PC-3 (cell line): ENCODE measurements around the gene IKZF1. TPM values are rescaled to one million over a fixed set of nuclear protein-coding genes. Genes with fewer than 3 reads are reported as not detected.

Experiments used
- ATAC-seq: fragments of 200-7000 bp; cut with Tn5 transposase; 2 replicates; pipeline ENCODE4 v1.9.1; 2020; ENCODE audit warnings: mild to moderate bottlenecking, moderate library complexity
- BruUV-seq: library from RNA; stranded (reverse); fragments of 400-500 nt; replicated peaks from 2 replicates; lab custom pipeline; 2021; lab: Mats Ljungman, UMichigan
- CTCF ChIA-PET: fragments of 300-600 bp; sonication (Branson Sonifier 250); formaldehyde crosslinking; loops from one replicate; lab custom pipeline; 2022; ENCODE audit warnings: antibody characterized with exemption; lab: Charles Lee
- POLR2A ChIA-PET: fragments of 300-600 bp; sonication (Branson Sonifier 250); formaldehyde crosslinking; loops from one replicate; lab custom pipeline; 2022; ENCODE audit warnings: antibody characterized with exemption; ENCODE audit not compliant: unreplicated experiment; lab: Charles Lee
- DNase-seq: peaks from one replicate; pipeline ENCODE4 v3.0.0-alpha.2; 2015
- H2AFZ ChIP-seq: fragments of 300-600 bp; sonication (generic); 2 replicates; pipeline ENCODE4 v1.6.0; 2016; ENCODE audit warnings: antibody characterized with exemption, low read length
- H3F3A ChIP-seq: fragments of 300-600 bp; sonication (generic); one replicate; pipeline ENCODE4 v1.6.0; 2017; ENCODE audit warnings: antibody characterized with exemption, low read length, control low read depth, mild to moderate bottlenecking; ENCODE audit not compliant: unreplicated experiment
- H3K27ac ChIP-seq: fragments of 300-600 bp; sonication (generic); 2 replicates; pipeline ENCODE4 v1.5.1; 2016; ENCODE audit warnings: mild to moderate bottlenecking, low read length
- H3K27me3 ChIP-seq: fragments of 300-600 bp; sonication (generic); 2 replicates; pipeline ENCODE4 v1.6.1; 2016; ENCODE audit warnings: low read length, mixed read lengths
- H3K36me3 ChIP-seq: fragments of 300-600 bp; sonication (generic); 2 replicates; pipeline ENCODE4 v1.6.1; 2016; ENCODE audit warnings: low read depth, mixed run types, low read length, mixed read lengths
- H3K4me1 ChIP-seq: fragments of 300-600 bp; sonication (generic); 2 replicates; pipeline ENCODE4 v1.5.1; 2016; ENCODE audit warnings: low read length; ENCODE audit not compliant: insufficient read depth
- H3K4me2 ChIP-seq: fragments of 300-600 bp; sonication (generic); 2 replicates; pipeline ENCODE4 v1.6.0; 2016; ENCODE audit warnings: low read length
- H3K4me3 ChIP-seq: fragments of 300-600 bp; sonication (generic); 2 replicates; pipeline ENCODE4 v1.5.1; 2016; ENCODE audit warnings: mild to moderate bottlenecking, low read length, mixed read lengths
- H3K79me2 ChIP-seq: fragments of 300-600 bp; sonication (generic); 2 replicates; pipeline ENCODE4 v1.6.1; 2017; ENCODE audit warnings: low read length, mixed read lengths
- H3K9ac ChIP-seq: fragments of 300-600 bp; sonication (generic); 2 replicates; pipeline ENCODE4 v1.6.0; 2016; ENCODE audit warnings: mild to moderate bottlenecking, low read length
- H3K9me2 ChIP-seq: fragments of 300-600 bp; sonication (generic); replicated peaks from 2 replicates; pipeline ENCODE4 v1.6.1; 2016; ENCODE audit warnings: mixed run types, low read length, mixed read lengths
- H3K9me3 ChIP-seq: fragments of 300-600 bp; sonication (generic); 2 replicates; pipeline ENCODE4 v1.6.1; 2016; ENCODE audit warnings: low read length, mixed read lengths
- H4K20me1 ChIP-seq: fragments of 300-600 bp; sonication (generic); 2 replicates; pipeline ENCODE4 v1.6.1; 2016; ENCODE audit warnings: low read length, mixed read lengths
- CTCF ChIP-seq: fragments of 300-600 bp; sonication (generic); conservative IDR thresholded peaks from 2 replicates; pipeline ENCODE4 v1.5.1; 2017; ENCODE audit warnings: antibody characterized with exemption, low read depth, mild to moderate bottlenecking, low read length
- EZH2 ChIP-seq: fragments of 300-600 bp; sonication (generic); IDR thresholded peaks from one replicate; pipeline ENCODE4 v1.6.1; 2017; ENCODE audit warnings: antibody characterized with exemption, mild to moderate bottlenecking, low read length; ENCODE audit not compliant: unreplicated experiment
- EZH2phosphoT487 ChIP-seq: fragments of 300-600 bp; sonication (generic); IDR thresholded peaks from 2 replicates; pipeline ENCODE4 v1.6.1; 2018; ENCODE audit warnings: mild to moderate bottlenecking, antibody characterized with exemption, low read length, borderline replicate concordance
- intact Hi-C: fragments of 100-400 bp; cut with micrococcal nuclease; formaldehyde crosslinking; loops from 2 replicates; pipeline ENCODE4 v1.9.0; 2023
- total RNA-seq: library from RNA; depleted of rRNA; stranded (reverse); fragments of >200 nt; gene quantifications from 2 replicates; pipeline ENCODE4 v1.2.3, GENCODE V29; 2014

The IKZF1 gene
- total RNA-seq, 1 experiment from 2014 or later = not detected

- Histone ChIP-seq H3K9me2 (no peaks in the 10 kb centered on the region), H4K20me1 (no peaks in the 10 kb centered on the region), H3K27me3 (peaks cover 25% of the 10 kb centered on the region), H3K9ac (no peak overlapping the region), H3K9me3 (no peaks in the 10 kb centered on the region), H3K36me3 (no peaks in the 10 kb centered on the region), H3K4me2 (no peak overlapping the region), H2AFZ (no peak overlapping the region), H3F3A (no peaks in the 10 kb centered on the region), H3K4me3 (no peak overlapping the region), H3K79me2 (no peaks in the 10 kb centered on the region), H3K27ac (no peak overlapping the region), H3K4me1 (no peaks in the 10 kb centered on the region)
- intact Hi-C loops = no loop called here
- ATAC-seq = no peak
- TF ChIP-seq EZH2phosphoT487 (no peak), EZH2 (no peak), CTCF (no peak)
- DNase-seq = no peak
- POLR2A ChIA-PET = no interaction called here
- BruUV-seq = no TSS peak
- CTCF ChIA-PET = no interaction called here
These were observed 35.5 kb upstream of the IKZF1 start for GRCh38 chr7:50268990-50269389.

- Histone ChIP-seq H3K4me3 (no peak overlapping the region), H3K36me3 (no peaks in the 10 kb centered on the region), H3K9me2 (no peaks in the 10 kb centered on the region), H3K79me2 (no peaks in the 10 kb centered on the region), H3K27me3 (peaks cover 35% of the 10 kb centered on the region), H2AFZ (no peak overlapping the region), H3F3A (no peaks in the 10 kb centered on the region), H3K9ac (no peak overlapping the region), H4K20me1 (no peaks in the 10 kb centered on the region), H3K4me1 (no peaks in the 10 kb centered on the region), H3K27ac (no peak overlapping the region), H3K9me3 (no peaks in the 10 kb centered on the region), H3K4me2 (no peak overlapping the region)
- ChIA-PET POLR2A (no interaction called here), CTCF (no interaction called here)
- ATAC-seq (no peak), DNase-seq (no peak)
- TF ChIP-seq EZH2 = no peak
- no peak for TF ChIP-seq EZH2phosphoT487
- no peak for TF ChIP-seq CTCF
- intact Hi-C loops = no loop called here
- BruUV-seq = no TSS peak
These were observed 33.9 kb upstream of the IKZF1 start for GRCh38 chr7:50270531-50271018.

- intact Hi-C loops = no loop called here
These were observed 31.7 kb upstream of the IKZF1 start for GRCh38 chr7:50272808-50273207.

More at GRCh38 chr7:50272808-50273207, 31.7 kb upstream of the IKZF1 start:
- Histone ChIP-seq H3K9ac (no peak overlapping the region), H3K27me3 (peaks cover 30% of the 10 kb centered on the region), H2AFZ (no peak overlapping the region), H4K20me1 (no peaks in the 10 kb centered on the region), H3K9me3 (no peaks in the 10 kb centered on the region), H3K4me2 (no peak overlapping the region), H3K4me3 (no peak overlapping the region), H3F3A (no peaks in the 10 kb centered on the region), H3K9me2 (no peaks in the 10 kb centered on the region), H3K79me2 (no peaks in the 10 kb centered on the region), H3K4me1 (no peaks in the 10 kb centered on the region), H3K36me3 (no peaks in the 10 kb centered on the region), H3K27ac (no peak overlapping the region)
- BruUV-seq = no TSS peak
- ChIA-PET CTCF (no interaction called here), POLR2A (no interaction called here)
- no peak for ATAC-seq
- TF ChIP-seq EZH2phosphoT487 = no peak
- no peak for TF ChIP-seq CTCF
- no peak for TF ChIP-seq EZH2
- no peak for DNase-seq
